Measurements from ENCODE around the gene ZCCHC4.

Gene ZCCHC4

GRCh38 chr4:25376754-25377571 is 64.4 kb downstream of the ZCCHC4 start, which contains the start of gene ANAPC4:
ANAPC4 (plus strand) TSS chr4:25377263; CDS start chr4:25377428, 165 bp downstream.
- TF ChIP-seq EZH2 (optimal IDR thresholded peaks at IDR 0.05; ENCODE audit: low read depth, low read length) (no peak), CTCF (IDR thresholded peaks at IDR 0.05; ENCODE audit: low read length) (no peak), EZH2phosphoT487 (IDR thresholded peaks at IDR 0.05; ENCODE audit: low read length) (no peak)

GRCh38 chr4:25377572-25378436 is 65.2 kb downstream of the ZCCHC4 start:
- H3K27ac ChIP-seq (ENCODE audit: low read length), result peak overlapping the region; percentile 24; the same call in 1 of the 2 replicates
- no peaks in the 10 kb centered on the region for H3K9me3 ChIP-seq (replicated peaks; ENCODE audit: insufficient read depth, low read length)
- H4K20me1 ChIP-seq (ENCODE audit: insufficient read depth, low read length), result no peaks in the 10 kb centered on the region
- peak overlapping the region; percentile 66 for H3K4me3 ChIP-seq (ENCODE audit: low read length)
- H3K9ac ChIP-seq (ENCODE audit: low read length), result peak overlapping the region; percentile 76
- peak overlapping the region; percentile 64 for H3K4me2 ChIP-seq (ENCODE audit: low read depth, low read length)
- H3K27me3 ChIP-seq (replicated peaks; ENCODE audit: insufficient read depth, low read length), result no peaks in the 10 kb centered on the region
- peaks cover 13% of the 10 kb centered on the region for H3F3A ChIP-seq (ENCODE audit: insufficient read depth, low read length)
- peaks cover 3% of the 10 kb centered on the region; the same call in 1 of the 2 replicates for H3K36me3 ChIP-seq (replicated peaks; ENCODE audit: insufficient read depth, low read length)
- peaks cover 25% of the 10 kb centered on the region for H3K79me2 ChIP-seq (ENCODE audit: low read length)
- no peak for TF ChIP-seq EZH2phosphoT487 (IDR thresholded peaks at IDR 0.05; ENCODE audit: low read length)
- no peak for TF ChIP-seq EZH2 (optimal IDR thresholded peaks at IDR 0.05; ENCODE audit: low read depth, low read length)
- TF ChIP-seq CTCF (IDR thresholded peaks at IDR 0.05; ENCODE audit: low read length), result no peak
- no peaks in the 10 kb centered on the region for H3K9me2 ChIP-seq (replicated peaks; ENCODE audit: insufficient read depth, low read length)
- 0 out of 2 replicates have a peak, but pooled peaks cover 10% of the 10 kb centered on the region for H3K4me1 ChIP-seq (ENCODE audit: low read length)
- H2AFZ ChIP-seq (ENCODE audit: low read length), result peak overlapping the region; percentile 85
- DNase-seq, result peak; percentile 26

More at GRCh38 chr4:25376754-25377571, 64.4 kb downstream of the ZCCHC4 start, which contains the start of gene ANAPC4:
- H3K9me2 ChIP-seq (replicated peaks; ENCODE audit: insufficient read depth, low read length), result no peaks in the 10 kb centered on the region
- peaks cover 3% of the 10 kb centered on the region; the same call in 1 of the 2 replicates for H3K36me3 ChIP-seq (replicated peaks; ENCODE audit: insufficient read depth, low read length)
- peaks cover 25% of the 10 kb centered on the region for H3K79me2 ChIP-seq (ENCODE audit: low read length)
- H3K27me3 ChIP-seq (replicated peaks; ENCODE audit: insufficient read depth, low read length), result no peaks in the 10 kb centered on the region
- peak within 1 kb of the TSS; percentile 76 for H3K9ac ChIP-seq (ENCODE audit: low read length)
- peak within 1 kb of the TSS; percentile 24; the same call in 1 of the 2 replicates for H3K27ac ChIP-seq (ENCODE audit: low read length)
- H3K4me2 ChIP-seq (ENCODE audit: low read depth, low read length), result peak within 1 kb of the TSS; percentile 68
- H3F3A ChIP-seq (ENCODE audit: insufficient read depth, low read length), result peaks cover 13% of the 10 kb centered on the region
- no peaks in the 10 kb centered on the region for H3K9me3 ChIP-seq (replicated peaks; ENCODE audit: insufficient read depth, low read length)
- H3K4me3 ChIP-seq (ENCODE audit: low read length), result peak within 1 kb of the TSS; percentile 66
- peak within 1 kb of the TSS; percentile 85 for H2AFZ ChIP-seq (ENCODE audit: low read length)
- 0 out of 2 replicates have a peak, but pooled peaks cover 10% of the 10 kb centered on the region for H3K4me1 ChIP-seq (ENCODE audit: low read length)
- H4K20me1 ChIP-seq (ENCODE audit: insufficient read depth, low read length), result no peaks in the 10 kb centered on the region
- peak; percentile 96 for DNase-seq

GRCh38 chr4:25378437-25378743 is 65.8 kb downstream of the ZCCHC4 start:
- no peak overlapping the region for H3K9ac ChIP-seq (ENCODE audit: low read length)
- H3K27me3 ChIP-seq (replicated peaks; ENCODE audit: insufficient read depth, low read length), result no peaks in the 10 kb centered on the region

More at GRCh38 chr4:25378437-25378743, 65.8 kb downstream of the ZCCHC4 start:
- H3K9me3 ChIP-seq (replicated peaks; ENCODE audit: insufficient read depth, low read length), result no peaks in the 10 kb centered on the region
- H2AFZ ChIP-seq (ENCODE audit: low read length), result no peak overlapping the region
- H3K4me2 ChIP-seq (ENCODE audit: low read depth, low read length), result peak overlapping the region; percentile 64
- DNase-seq, result no peak
- H3K4me3 ChIP-seq (ENCODE audit: low read length), result peak overlapping the region; percentile 66
- H3K27ac ChIP-seq (ENCODE audit: low read length), result no peak overlapping the region
- no peak for TF ChIP-seq EZH2phosphoT487 (IDR thresholded peaks at IDR 0.05; ENCODE audit: low read length)
- no peak for TF ChIP-seq EZH2 (optimal IDR thresholded peaks at IDR 0.05; ENCODE audit: low read depth, low read length)
- TF ChIP-seq CTCF (IDR thresholded peaks at IDR 0.05; ENCODE audit: low read length), result no peak
- H3K36me3 ChIP-seq (replicated peaks; ENCODE audit: insufficient read depth, low read length), result peaks cover 3% of the 10 kb centered on the region; the same call in 1 of the 2 replicates
- no peaks in the 10 kb centered on the region for H3K9me2 ChIP-seq (replicated peaks; ENCODE audit: insufficient read depth, low read length)
- H3F3A ChIP-seq (ENCODE audit: insufficient read depth, low read length), result peaks cover 13% of the 10 kb centered on the region
- H3K4me1 ChIP-seq (ENCODE audit: low read length), result 0 out of 2 replicates have a peak, but pooled peaks cover 10% of the 10 kb centered on the region
- peaks cover 25% of the 10 kb centered on the region for H3K79me2 ChIP-seq (ENCODE audit: low read length)
- no peaks in the 10 kb centered on the region for H4K20me1 ChIP-seq (ENCODE audit: insufficient read depth, low read length)

Data from MM.1S (cell line).